Measurements from ENCODE around the gene POU2AF1. TPM values are rescaled to one million over a fixed set of nuclear protein-coding genes. Genes with fewer than 3 reads are reported as not detected.

The POU2AF1 gene
- total and polyA plus RNA-seq, 2 experiments from 2014 or later, result not detected

- H3K27me3 Mint-ChIP-seq (ENCODE audit: insufficient read depth, low read depth, poor library complexity), result peaks cover 9% of the 10 kb centered on the region
- Histone ChIP-seq H3K27me3 (ENCODE audit: insufficient read depth) (no peaks in the 10 kb centered on the region), H3K9me2 (ENCODE audit: insufficient read depth) (peaks cover 12% of the 10 kb centered on the region; the same call in 1 of the 2 replicates), H4K20me1 (replicated peaks; ENCODE audit: insufficient read depth) (no peaks in the 10 kb centered on the region), H3K79me2 (replicated peaks; ENCODE audit: insufficient read depth) (no peaks in the 10 kb centered on the region), H3K4me3 (no peak overlapping the region), H2AFZ (no peak overlapping the region), H3K27ac (ENCODE audit: low read depth) (no peak overlapping the region), H3F3A (replicated peaks; ENCODE audit: low read depth) (no peaks in the 10 kb centered on the region), H3K4me2 (no peak overlapping the region), H3K4me1 (ENCODE audit: insufficient read depth) (no peaks in the 10 kb centered on the region), H3K36me3 (ENCODE audit: insufficient read depth) (no peaks in the 10 kb centered on the region)
- no peak overlapping the region for H3K27ac Mint-ChIP-seq
- H3K36me3 Mint-ChIP-seq (ENCODE audit: low read depth), result no peaks in the 10 kb centered on the region
- no peak overlapping the region for H3K4me3 Mint-ChIP-seq
- DNase-seq (ENCODE audit: low spot score), result no peak
- H3K4me1 Mint-ChIP-seq, result peaks cover 8% of the 10 kb centered on the region; the same call in 2 of the 3 replicates
- no peaks in the 10 kb centered on the region for H3K9me3 Mint-ChIP-seq
- TF ChIP-seq NANOG (IDR thresholded peaks at IDR 0.05; ENCODE audit: borderline replicate concordance) (no peak), JUNB (IDR thresholded peaks at IDR 0.05; ENCODE audit: unreplicated experiment) (no peak), ZNF462 (CRISPR knock-in tag; IDR thresholded peaks at IDR 0.05) (no peak), CREB1 (CRISPR knock-in tag; IDR thresholded peaks at IDR 0.05; ENCODE audit: low read depth) (no peak), ETS1 (IDR thresholded peaks at IDR 0.05) (no peak), ZNF114 (CRISPR knock-in tag; IDR thresholded peaks at IDR 0.05) (no peak), ZNF331 (CRISPR knock-in tag; IDR thresholded peaks at IDR 0.05; ENCODE audit: low read depth) (no peak), REST (IDR thresholded peaks at IDR 0.05; ENCODE audit: unreplicated experiment) (no peak), EZH2 (IDR thresholded peaks at IDR 0.05; ENCODE audit: low read depth, unreplicated experiment) (no peak), CTCF (conservative IDR thresholded peaks at IDR 0.05; ENCODE audit: low read depth in 2 of 2) (no peak), EZH2phosphoT487 (IDR thresholded peaks at IDR 0.05; ENCODE audit: unreplicated experiment) (no peak), POLR2AphosphoS5 (IDR thresholded peaks at IDR 0.05; ENCODE audit: low read depth) (no peak)
- ATAC-seq, result no peak
These were observed 35.3 kb upstream of the POU2AF1 start for GRCh38 chr11:111414267-111414931.

Measured in GM23338 (cell line).